ENCODE measurements around the gene CUEDC1. TPM values are rescaled to one million over a fixed set of nuclear protein-coding genes. Genes with fewer than 3 reads are reported as not detected.

The CUEDC1 gene
- total RNA-seq, 1 experiment from 2014 or later: 61.4 TPM

DNA sequence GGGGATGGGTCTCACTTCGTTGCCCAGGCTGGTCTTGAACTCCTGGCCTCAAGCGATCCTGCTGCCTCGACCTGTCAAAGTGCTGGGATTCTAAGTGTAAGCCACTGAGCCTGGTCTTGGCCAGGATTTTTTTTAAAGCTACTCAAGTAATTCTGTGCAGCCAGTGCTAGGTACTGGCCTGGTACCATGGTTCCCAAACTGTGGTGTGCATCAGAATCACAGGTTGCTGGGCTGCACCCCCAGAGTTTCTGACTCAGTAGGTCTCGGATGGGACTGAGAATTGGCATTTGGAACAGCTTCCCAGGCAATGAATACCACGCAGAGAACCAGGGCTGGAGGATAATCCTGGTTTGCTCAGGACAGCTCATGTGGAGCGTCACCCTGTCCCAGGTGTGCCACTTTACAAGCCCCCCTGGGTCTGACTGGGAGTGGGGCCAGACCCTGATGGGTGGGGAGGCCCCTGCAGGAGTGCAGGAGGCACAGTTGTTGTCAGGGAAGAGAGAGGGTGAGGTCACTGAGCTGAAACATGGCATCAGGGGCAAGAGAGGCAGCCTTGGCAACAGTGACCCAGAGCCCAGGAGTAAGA is 94.7 kb downstream of the CUEDC1 start:
- no peaks in the 10 kb centered on the region for H3K9me3 ChIP-seq (ENCODE audit: insufficient read depth, low read depth)
- no peak overlapping the region for H3K27ac ChIP-seq
- no peak for TF ChIP-seq CTCF (conservative IDR thresholded peaks at IDR 0.05)
- TF ChIP-seq EZH2 (IDR thresholded peaks at IDR 0.05; ENCODE audit: low read depth): no peak
- BruUV-seq (replicated peaks): no TSS peak
- peaks cover 18% of the 10 kb centered on the region for H3K4me1 ChIP-seq (replicated peaks; ENCODE audit: insufficient read depth)
- H3K36me3 ChIP-seq (ENCODE audit: low read depth): no peaks in the 10 kb centered on the region
- peaks cover 31% of the 10 kb centered on the region for H3F3A ChIP-seq (ENCODE audit: insufficient read depth, low read depth)
- no peaks in the 10 kb centered on the region for H3K79me2 ChIP-seq (ENCODE audit: low read depth)
- H4K20me1 ChIP-seq (ENCODE audit: insufficient read depth): no peaks in the 10 kb centered on the region
- POLR2A ChIA-PET (ENCODE audit: unreplicated experiment): interaction anchor here (0.5 to 0.7 kb wide), 7 partner anchors 15 to 1988 kb away, joined by 3 to 24 read pairs (median 4); no protein-coding TSS in a partner anchor
- intact Hi-C loops (cut with micrococcal nuclease; ENCODE audit: unreplicated experiment): loop anchor here (5.0 kb wide), 2 partner anchors 42 to 87 kb away; no protein-coding TSS in a partner anchor
- no peak for DNase-seq
- H3K4me3 ChIP-seq: peak overlapping the region; percentile 52; the same call in 1 of the 2 replicates
- H3K27me3 ChIP-seq (ENCODE audit: insufficient read depth, low read depth): no peaks in the 10 kb centered on the region
- H3K4me2 ChIP-seq: peak overlapping the region; percentile 98
- CTCF ChIA-PET: interaction anchor here (0.6 to 1.3 kb wide), 9 partner anchors 15 to 1067 kb away, joined by 3 to 8 read pairs (median 4); partner anchors contain the start of gene CUEDC1
- no peaks in the 10 kb centered on the region for H3K9me2 ChIP-seq (ENCODE audit: insufficient read depth)
- peak overlapping the region; percentile 71; the same call in 1 of the 2 replicates for H2AFZ ChIP-seq

DNA sequence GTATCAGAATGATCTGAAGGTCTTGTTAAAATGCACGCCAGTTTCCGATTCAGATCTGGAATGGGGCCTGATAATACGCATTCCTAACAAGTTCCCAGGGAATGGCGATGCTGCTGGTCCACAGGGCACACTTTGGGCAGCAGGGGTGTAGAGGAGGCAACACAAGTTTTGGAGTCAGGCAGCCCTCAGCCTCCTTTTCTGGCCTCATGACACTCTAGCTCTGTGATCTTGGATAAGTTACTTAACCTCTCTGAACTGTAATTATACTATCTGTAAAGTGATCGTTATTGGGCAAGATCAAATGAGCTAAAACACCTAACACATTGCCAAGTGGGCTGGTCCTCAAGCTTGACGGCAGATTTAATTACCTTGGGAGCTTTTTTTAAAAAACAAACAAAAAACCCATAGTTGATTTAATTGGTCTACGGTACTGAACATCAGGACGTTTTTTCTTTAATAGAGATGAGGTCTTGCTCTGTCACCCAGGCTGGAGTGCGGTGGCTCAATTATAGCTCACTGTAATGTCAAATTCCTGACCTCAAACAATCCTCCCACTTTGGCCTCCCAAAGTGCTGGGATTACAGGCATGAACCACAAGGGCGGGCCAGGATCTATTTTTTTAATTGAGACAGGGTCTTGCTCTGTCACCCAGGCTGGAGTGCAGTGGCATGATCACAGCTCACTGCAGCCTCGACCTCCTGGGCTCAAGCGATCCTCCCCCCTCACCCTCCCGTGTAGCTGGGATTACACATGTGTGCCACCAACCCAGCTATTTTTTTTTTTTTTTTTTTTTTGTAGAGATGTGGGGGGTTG is 95.4 kb downstream of the CUEDC1 start:
- TF ChIP-seq EZH2 (IDR thresholded peaks at IDR 0.05; ENCODE audit: low read depth) (no peak), CTCF (conservative IDR thresholded peaks at IDR 0.05) (no peak)
- ChIA-PET POLR2A (ENCODE audit: unreplicated experiment) (interaction anchor here (0.6 to 0.7 kb wide), 4 partner anchors 81 to 1989 kb away, joined by 3 to 8 read pairs (median 4); no protein-coding TSS in a partner anchor), CTCF (interaction anchor here (0.6 to 1.2 kb wide), 8 partner anchors 89 to 1066 kb away, joined by 3 to 4 read pairs (median 4); partner anchors contain the start of gene CUEDC1)
- Histone ChIP-seq H3K27me3 (ENCODE audit: insufficient read depth, low read depth) (no peaks in the 10 kb centered on the region), H3F3A (ENCODE audit: insufficient read depth, low read depth) (peaks cover 31% of the 10 kb centered on the region), H2AFZ (no peak overlapping the region), H3K4me3 (no peak overlapping the region), H3K79me2 (ENCODE audit: low read depth) (no peaks in the 10 kb centered on the region), H3K4me1 (replicated peaks; ENCODE audit: insufficient read depth) (peaks cover 18% of the 10 kb centered on the region), H3K27ac (no peak overlapping the region), H3K9me2 (ENCODE audit: insufficient read depth) (no peaks in the 10 kb centered on the region), H4K20me1 (ENCODE audit: insufficient read depth) (no peaks in the 10 kb centered on the region), H3K36me3 (ENCODE audit: low read depth) (no peaks in the 10 kb centered on the region), H3K9me3 (ENCODE audit: insufficient read depth, low read depth) (no peaks in the 10 kb centered on the region), H3K4me2 (no peak overlapping the region)
- intact Hi-C loops (cut with micrococcal nuclease; ENCODE audit: unreplicated experiment): loop anchor here (2.0 to 10.0 kb wide), 4 partner anchors 42 to 253 kb away; partner anchors contain the start of gene DYNLL2
- DNase-seq: no peak
- BruUV-seq (replicated peaks): TSS peak; percentile 14

GRCh38 chr17:57858838-57859237 is 96.4 kb downstream of the CUEDC1 start:
- Histone ChIP-seq H3K4me2 (no peak overlapping the region), H3K9me3 (ENCODE audit: insufficient read depth, low read depth) (no peaks in the 10 kb centered on the region), H4K20me1 (ENCODE audit: insufficient read depth) (no peaks in the 10 kb centered on the region), H3K27me3 (ENCODE audit: insufficient read depth, low read depth) (no peaks in the 10 kb centered on the region), H3K36me3 (ENCODE audit: low read depth) (no peaks in the 10 kb centered on the region), H3K79me2 (ENCODE audit: low read depth) (no peaks in the 10 kb centered on the region), H3K27ac (no peak overlapping the region), H3F3A (ENCODE audit: insufficient read depth, low read depth) (peaks cover 29% of the 10 kb centered on the region), H3K9me2 (ENCODE audit: insufficient read depth) (no peaks in the 10 kb centered on the region), H2AFZ (no peak overlapping the region), H3K4me1 (replicated peaks; ENCODE audit: insufficient read depth) (peaks cover 18% of the 10 kb centered on the region), H3K4me3 (no peak overlapping the region)
- TF ChIP-seq CTCF (conservative IDR thresholded peaks at IDR 0.05) (no peak), EZH2 (IDR thresholded peaks at IDR 0.05; ENCODE audit: low read depth) (no peak)
- POLR2A ChIA-PET (ENCODE audit: unreplicated experiment): interaction anchor here (0.6 kb wide), 1 partner anchor 32 kb away, joined by 4 read pairs; no protein-coding TSS in a partner anchor
- intact Hi-C loops (cut with micrococcal nuclease; ENCODE audit: unreplicated experiment): loop anchor here (1.0 to 10.0 kb wide), 4 partner anchors 136 to 254 kb away; partner anchors contain the start of gene DYNLL2
- no TSS peak for BruUV-seq (replicated peaks)
- DNase-seq: no peak
- CTCF ChIA-PET: interaction anchor here (1.2 to 1.4 kb wide), 4 partner anchors 137 to 141 kb away, joined by 3 to 5 read pairs (median 4); no protein-coding TSS in a partner anchor

Measured in PC-9 (cell line).